Heart left ventricle (tissue), 16 donors: ENCODE measurements around the gene NR5A2. TPM values are rescaled to one million over a fixed set of nuclear protein-coding genes. Genes with fewer than 3 reads are reported as not detected.

Experiments used
- ATAC-seq, 4 donors: fragments of 200-7000 bp; cut with Tn5 transposase; one replicate each; pipeline ENCODE4 v1.9.1; 2020 to 2022; ENCODE audit warnings: moderate library complexity in 4 of 4, mild to moderate bottlenecking in 3 of 4, moderate number of reproducible peaks in 1 of 4
- DNase-seq, 5 donors: peaks; one replicate each; pipeline ENCODE4 v3.0.0-alpha.2; 2020
- H3K27ac ChIP-seq, 12 donors: fragments of 200-600 bp; sonication (generic) in 4 of 12; one replicate each; pipeline versions ENCODE4 v1.5.0 to v1.8.0; 2016 to 2022; ENCODE audit warnings: mild to moderate bottlenecking in 2 of 12
- H3K27me3 ChIP-seq, 9 donors: fragments of 200-600 bp; sonication (generic) in 2 of 9; one replicate each; pipeline versions ENCODE4 v1.5.1 to v1.8.0; 2016 to 2022; ENCODE audit warnings: mild to moderate bottlenecking in 3 of 9
- H3K36me3 ChIP-seq, 9 donors: fragments of 200-600 bp; sonication (generic) in 2 of 9; one replicate each; pipeline versions ENCODE4 v1.5.0 to v1.8.0; 2018 to 2022; ENCODE audit warnings: mild to moderate bottlenecking in 2 of 9
- H3K4me1 ChIP-seq, 12 donors: fragments of 200-600 bp; sonication (generic) in 4 of 12; one replicate each; pipeline versions ENCODE4 v1.5.0 to v1.8.0; 2016 to 2022; ENCODE audit warnings: mild to moderate bottlenecking in 3 of 12
- H3K4me3 ChIP-seq, 12 donors: fragments of 200-600 bp; sonication (generic) in 4 of 12; one replicate each; pipeline versions ENCODE4 v1.5.0 to v1.8.0; 2017 to 2022; ENCODE audit warnings: mild to moderate bottlenecking in 9 of 12, moderate library complexity in 4 of 12
- H3K9me3 ChIP-seq, 12 donors: fragments of 200-600 bp; sonication (generic) in 4 of 12; one replicate each; pipeline versions ENCODE4 v1.5.0 to v1.8.0; 2016 to 2022; ENCODE audit warnings: mild to moderate bottlenecking in 1 of 12
- CTCF ChIP-seq, 12 donors: fragments of 200-600 bp; sonication (generic) in 4 of 12; IDR thresholded peaks; one replicate each; pipeline versions ENCODE4 v1.5.0 to v1.8.0; 2018 to 2022; ENCODE audit warnings: antibody characterized with exemption in 12 of 12, mild to moderate bottlenecking in 5 of 12
- POLR2A ChIP-seq, 2 donors: fragments of 450-650 bp; IDR thresholded peaks; one replicate each; pipeline ENCODE4 v1.6.1; 2017; ENCODE audit warnings: antibody characterized with exemption in 2 of 2, mild to moderate bottlenecking in 2 of 2, moderate library complexity in 2 of 2
- WGBS, 4 donors: extraction: QIAGEN DNeasy Blood & Tissue Kit in 2 of 4; methylation state at CpG; one replicate each; pipeline versions ENCODE4 v1.1.5 to v1.1.7; 2013 to 2018; 5-methylcytosine and 5-hydroxymethylcytosine counted together
- intact Hi-C, 10 donors: fragments of 100-400 bp; cut with DNase I; formaldehyde crosslinking; loops; one replicate each; pipeline versions ENCODE4 v1.11.1 to v1.14.2; 2022
- polyA plus RNA-seq, 2 donors: library from polyadenylated mRNA; stranded (reverse); fragments of 200-250 nt; gene quantifications; one replicate each; pipeline ENCODE4 v1.2.3, GENCODE V29; 2013
- total RNA-seq, 9 donors: library from RNA; depleted of rRNA in 2 of 9; stranded (reverse); fragments of >200 nt in 2 of 9; fragmentation: NEBNext Ultra II Directional in 3 of 9; extraction: Animal tissue kit (Norgen Biotek cat#: 25700) in 3 of 9; gene quantifications; one replicate each; pipeline versions ENCODE4 v1.1.0 to v1.2.4, GENCODE V29; 2016 to 2023
- donor health status: ischemic (EF 13 %, LVEDD 7.1; RV severe dilation, severe dysfunction).
- donor health status: healthy with polysubstance abuse.
- donor health status: DM: no; HTN: yes; CAD: no.
- donor health status: DM: no; HTN: no; CAD: no.
- donor health status: ischemic (EF 25% LVEDD 6.9; RV normal size, moderate dysfunction).
- donor health status: ischemic (EF 25% LVEDD 5.7; RV mildly dilated, moderate dysfunction).
- donor health status: healthy.
- donor health status: DM: yes; HTN: yes; CAD: no.
- donor health status: ischemic (EF 35%, LVEDD 5.7; RV mildly dilated, moderate dysfunction).
- donor health status: nonischemic (EF 11% LVEDD 7.7; RV severe dilation, severe dysfunction).
- donor health status: DM: yes; HTN: yes; CAD: no.
- donor health status: PGD.
- donor health status: ischemic (EF 29% LVEDD 5.4; RV normal size, mild dysfunction).
- donor health status: nonischemic (EF 23%, LVEDD 6.1; RV moderate dilation, normal function).

NR5A2 gene
- total and polyA plus RNA-seq, 11 donors, result 0.30 to 2.7 (median 1.0) TPM

- no peak for ATAC-seq
- Histone ChIP-seq H3K27ac (no peak overlapping the region), H3K4me1 (no peaks in the 10 kb centered on the region), H3K27me3 (peaks cover 0 to 6% (median 0%) of the 10 kb centered on the region in 9 donors), H3K4me3 (no peak overlapping the region), H3K36me3 (no peaks in the 10 kb centered on the region), H3K9me3 (no peaks in the 10 kb centered on the region)
- intact Hi-C loops, result no loop called here
- no peak for TF ChIP-seq POLR2A (IDR thresholded peaks at IDR 0.05)
- TF ChIP-seq CTCF (IDR thresholded peaks at IDR 0.05), result no peak
- DNase-seq, result no peak
- WGBS, 4 donors, result 72 to 89% (median 84%) methylated on average over 2 of the region's 2 CpGs
Observed at GRCh38 chr1:200015811-200016210, 11.7 kb upstream of the NR5A2 start.

- Histone ChIP-seq H3K4me3 (no peak overlapping the region), H3K27me3 (peaks cover 0 to 31% (median 12%) of the 10 kb centered on the region in 9 donors), H3K4me1 (no peaks in the 10 kb centered on the region), H3K36me3 (no peaks in the 10 kb centered on the region), H3K9me3 (no peaks in the 10 kb centered on the region), H3K27ac (no peak overlapping the region)
- WGBS, 4 donors, result 83 to 98% (median 90%) methylated on average over 1 of the region's 1 CpG
- DNase-seq (no peak), ATAC-seq (no peak)
- intact Hi-C loops, result no loop called here
- TF ChIP-seq CTCF (IDR thresholded peaks at IDR 0.05) (no peak), POLR2A (IDR thresholded peaks at IDR 0.05) (no peak)
Observed at GRCh38 chr1:200021577-200022238, 5.8 kb upstream of the NR5A2 start.

DNA sequence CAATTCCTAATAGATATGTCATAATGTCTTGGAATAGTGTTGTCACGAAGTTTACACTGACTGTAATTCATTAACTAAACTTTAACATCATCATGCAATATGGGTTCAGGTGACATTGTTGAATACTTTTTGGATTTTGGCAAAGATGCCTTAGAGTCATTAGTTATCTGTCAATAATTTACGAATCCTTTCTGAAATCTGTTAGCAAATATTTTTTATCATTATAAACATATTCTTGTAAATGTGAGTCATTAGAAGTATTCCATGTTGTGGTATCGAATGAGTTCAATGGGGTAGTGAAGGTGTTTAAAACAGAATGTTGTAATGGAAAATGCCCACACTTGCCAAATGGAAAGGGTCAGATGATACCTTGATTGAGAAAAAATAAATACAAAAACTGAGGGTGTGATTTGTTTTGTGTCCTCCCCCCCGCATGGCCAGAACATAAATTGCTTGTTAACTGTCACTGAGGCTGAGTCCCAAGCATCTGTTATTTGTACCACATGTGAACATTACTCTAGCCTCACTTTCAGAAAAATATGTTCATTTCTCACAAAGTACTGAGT is 5.2 kb upstream of the NR5A2 start:
- Histone ChIP-seq H3K27me3 (peaks cover 0 to 37% (median 17%) of the 10 kb centered on the region in 9 donors), H3K9me3 (no peaks in the 10 kb centered on the region), H3K36me3 (no peaks in the 10 kb centered on the region), H3K4me1 (no peaks in the 10 kb centered on the region), H3K4me3 (no peak overlapping the region), H3K27ac (no peak overlapping the region)
- intact Hi-C loops, result no loop called here
- TF ChIP-seq CTCF (IDR thresholded peaks at IDR 0.05), result no peak
- no peak for TF ChIP-seq POLR2A (IDR thresholded peaks at IDR 0.05)
- DNase-seq, result no peak
- 89 to 91% (median 90%) methylated on average over 4 of the region's 4 CpGs for WGBS, 4 donors
- ATAC-seq, result no peak

GRCh38 chr1:200028586-200029034 is 1.1 kb downstream of the NR5A2 start:
- TF ChIP-seq CTCF (IDR thresholded peaks at IDR 0.05) (no peak), POLR2A (IDR thresholded peaks at IDR 0.05) (no peak)
- Histone ChIP-seq H3K36me3 (no peaks in the 10 kb centered on the region), H3K4me1 (peaks cover 0 to 17% (median 5%) of the 10 kb centered on the region in 12 donors), H3K27me3 (peaks cover 9 to 86% (median 60%) of the 10 kb centered on the region in 9 donors), H3K4me3 (peak overlapping the region; percentile 8 to 65 (median 55)), H3K9me3 (no peaks in the 10 kb centered on the region), H3K27ac (peak overlapping the region in 4 of 12 donors; percentile 13 to 50 (median 38))
- WGBS, 4 donors, result 12 to 16% (median 14%) methylated on average over 2 of the region's 2 CpGs
- intact Hi-C loops, result no loop called here
- ATAC-seq, result no peak
- no peak for DNase-seq
